Stomach smooth muscle (tissue), 2 donors: Measurements from ENCODE around the gene ACAP3.

ENCODE experiments used
- H3K27ac ChIP-seq: one replicate; pipeline ENCODE4 v1.7.0; 2013; ENCODE audit warnings: mild to moderate bottlenecking, low read length, inconsistent platforms
- H3K27me3 ChIP-seq, 2 donors: one replicate each; pipeline ENCODE4 v1.7.0; 2013; ENCODE audit warnings: low read length in 2 of 2; ENCODE audit not compliant: insufficient read depth in 2 of 2, control insufficient read depth in 1 of 2
- H3K36me3 ChIP-seq, 2 donors: one replicate each; pipeline ENCODE4 v1.7.0; 2013; ENCODE audit warnings: low read length in 2 of 2; ENCODE audit not compliant: control insufficient read depth in 2 of 2, insufficient read depth in 2 of 2
- H3K4me1 ChIP-seq: one replicate; pipeline ENCODE4 v1.7.0; 2013; ENCODE audit warnings: low read length; ENCODE audit not compliant: control insufficient read depth, insufficient read depth
- H3K4me3 ChIP-seq, 2 donors: one replicate each; pipeline ENCODE4 v1.7.0; 2013; ENCODE audit warnings: low read length in 2 of 2
- H3K9ac ChIP-seq, 2 donors: one replicate each; pipeline ENCODE4 v1.7.0; 2013; ENCODE audit warnings: low read length in 2 of 2, mild to moderate bottlenecking in 1 of 2
- H3K9me3 ChIP-seq, 2 donors: one replicate each; pipeline ENCODE4 v1.7.0; 2013; ENCODE audit warnings: low read length in 2 of 2; ENCODE audit not compliant: control insufficient read depth in 2 of 2
- donor health status: healthy.
- donor health status: Pancreatic carcinoma.

Gene ACAP3

DNA sequence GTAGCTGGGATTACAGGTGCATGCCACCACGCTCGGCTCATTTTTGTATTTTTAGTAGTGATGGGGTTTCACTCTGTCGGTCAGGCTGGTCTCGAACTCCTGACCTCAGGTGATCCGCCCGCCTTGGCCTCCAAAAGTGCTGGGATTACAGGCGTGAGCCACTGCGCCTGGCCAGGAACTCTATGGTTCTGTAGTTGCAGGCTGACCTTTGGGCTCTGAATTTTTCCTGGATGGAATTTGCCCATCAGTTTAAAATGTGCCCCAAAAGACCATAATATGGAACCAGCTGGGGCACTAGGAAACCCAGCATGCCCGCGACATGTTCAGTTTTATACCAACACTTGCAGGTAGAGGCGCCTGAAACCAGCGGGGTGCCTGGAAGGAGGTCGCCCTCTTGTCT, 29.1 kb downstream of the ACAP3 start:
- no peak overlapping the region for H3K9ac ChIP-seq
- H3K9me3 ChIP-seq = no peaks in the 10 kb centered on the region
- peaks cover 10% of the 10 kb centered on the region for H3K4me1 ChIP-seq
- H3K27me3 ChIP-seq = no peaks in the 10 kb centered on the region
- no peak overlapping the region for H3K27ac ChIP-seq
- H3K36me3 ChIP-seq = no peaks in the 10 kb centered on the region
- no peak overlapping the region for H3K4me3 ChIP-seq

DNA sequence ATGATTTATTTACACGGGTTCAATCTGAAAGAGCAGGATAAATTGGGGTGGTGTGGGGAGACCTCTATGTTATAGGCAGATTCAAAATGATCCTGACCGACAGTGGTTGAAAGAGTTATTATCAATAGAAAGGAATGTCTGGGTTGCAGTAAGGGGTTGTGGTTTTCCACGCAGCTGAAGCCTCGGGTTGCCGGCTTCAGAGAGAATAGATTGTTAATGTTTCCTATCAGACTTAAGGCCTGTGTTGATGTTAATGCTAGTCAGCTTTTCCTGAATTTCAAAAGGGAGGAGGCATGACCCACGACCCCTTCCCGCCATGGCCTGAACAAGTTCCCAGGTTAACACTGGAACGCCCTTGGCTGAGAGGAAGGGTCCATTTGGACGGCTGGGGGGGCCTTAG, 31.9 kb downstream of the ACAP3 start:
- Histone ChIP-seq H3K4me1 (peaks cover 33% of the 10 kb centered on the region), H3K27me3 (no peaks in the 10 kb centered on the region), H3K9me3 (no peaks in the 10 kb centered on the region), H3K36me3 (peaks cover 0 to 2% of the 10 kb centered on the region in 2 donors), H3K27ac (no peak overlapping the region), H3K9ac (no peak overlapping the region), H3K4me3 (no peak overlapping the region)

DNA sequence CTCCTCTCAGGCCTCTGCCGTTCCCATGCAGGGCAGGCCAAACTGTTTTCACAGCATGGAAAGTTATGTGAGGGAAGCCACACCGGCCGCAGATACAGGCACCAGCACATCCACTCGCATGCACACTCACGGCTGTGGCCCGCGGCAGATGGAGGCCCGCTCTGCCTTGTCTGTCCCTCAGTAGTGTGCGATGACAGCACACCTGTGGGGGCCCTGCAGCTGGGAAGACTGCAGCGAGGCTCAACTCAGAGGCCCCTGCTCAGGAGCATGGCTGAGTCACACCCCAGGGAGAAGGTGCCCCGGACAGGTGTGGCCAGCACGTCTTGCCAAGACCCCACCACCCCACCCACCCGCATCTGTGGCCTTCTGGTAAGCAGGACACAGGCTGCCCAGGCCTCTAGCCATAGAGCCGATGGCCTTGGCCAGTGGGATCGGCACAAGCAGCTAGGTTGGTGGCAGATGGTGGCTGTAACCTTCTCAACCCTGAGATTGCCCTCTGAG, 32.7 kb downstream of the ACAP3 start:
- Histone ChIP-seq H3K9ac (peak overlapping the region in 1 of 2 donors; percentile 71), H3K4me3 (peak overlapping the region; percentile 79 to 90), H3K4me1 (peaks cover 41% of the 10 kb centered on the region), H3K27ac (no peak overlapping the region), H3K36me3 (peaks cover 0 to 2% of the 10 kb centered on the region in 2 donors), H3K9me3 (no peaks in the 10 kb centered on the region), H3K27me3 (no peaks in the 10 kb centered on the region)

DNA sequence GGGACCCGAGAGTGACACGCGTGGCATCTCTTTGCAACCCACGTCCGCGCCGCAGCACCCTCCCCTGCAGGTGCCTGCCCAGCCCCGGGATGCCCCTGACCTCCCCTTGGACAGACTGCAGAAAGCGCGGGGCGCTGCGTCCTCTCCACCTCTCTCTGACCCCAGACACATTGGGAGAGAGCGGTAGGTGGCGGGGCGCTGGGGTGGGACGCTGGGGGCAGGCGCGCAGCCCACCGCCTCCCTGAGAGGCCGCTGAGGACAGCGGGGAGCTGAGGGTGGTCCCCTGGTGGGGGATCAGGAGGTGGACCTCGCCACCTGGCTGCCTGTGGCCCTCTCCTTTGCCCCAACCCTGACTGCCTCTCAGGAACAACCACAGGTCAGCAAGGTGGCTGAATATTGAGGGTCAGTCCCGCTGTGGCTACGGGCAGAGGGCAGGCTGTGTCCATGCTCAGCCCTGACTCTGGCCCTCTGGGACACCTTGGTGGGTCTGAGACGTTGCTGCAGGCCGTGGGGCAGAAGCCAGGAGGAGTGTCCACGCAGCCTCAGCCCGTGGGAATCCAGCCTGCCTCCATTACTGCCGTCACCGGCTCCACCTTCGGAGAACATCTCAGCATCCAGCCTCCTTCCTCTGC, 33.3 kb downstream of the ACAP3 start:
- no peaks in the 10 kb centered on the region for H3K27me3 ChIP-seq
- peaks cover 0 to 2% of the 10 kb centered on the region in 2 donors for H3K36me3 ChIP-seq
- peak overlapping the region; percentile 60 to 71 for H3K9ac ChIP-seq
- peak overlapping the region; percentile 79 to 90 for H3K4me3 ChIP-seq
- peaks cover 44% of the 10 kb centered on the region for H3K4me1 ChIP-seq
- H3K9me3 ChIP-seq = no peaks in the 10 kb centered on the region
- H3K27ac ChIP-seq = no peak overlapping the region

- Histone ChIP-seq H3K4me3 (peak within 1 kb of the TSS; percentile 90 to 95), H3K4me1 (peaks cover 44% of the 10 kb centered on the region), H3K36me3 (peaks cover 0 to 2% of the 10 kb centered on the region in 2 donors), H3K27me3 (no peaks in the 10 kb centered on the region), H3K27ac (no peak within 1 kb of the TSS), H3K9ac (peak within 1 kb of the TSS; percentile 80 to 92), H3K9me3 (no peaks in the 10 kb centered on the region)
Measured at GRCh38 chr1:1273512-1274298, 34.0 kb downstream of the ACAP3 start, which contains the start of gene UBE2J2. UBE2J2 (minus strand) TSS chr1:1273854; CDS start chr1:1267992, 5,862 bp downstream.

DNA sequence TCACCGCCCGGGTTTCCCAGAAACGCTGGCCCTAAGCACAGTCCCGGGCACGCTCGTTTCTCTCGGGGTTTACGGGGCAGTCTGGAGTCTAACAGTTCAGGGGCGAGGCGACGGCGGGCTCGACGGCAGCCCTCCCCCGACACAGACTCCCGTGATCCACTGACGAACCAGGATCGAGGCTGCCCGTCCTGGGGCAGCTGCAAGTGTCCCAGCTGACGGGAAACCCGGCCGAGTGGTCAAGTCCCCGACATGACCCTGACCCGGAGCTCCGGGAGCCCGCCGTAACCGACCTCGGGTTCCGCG, 34.6 kb downstream of the ACAP3 start:
- Histone ChIP-seq H3K9me3 (no peaks in the 10 kb centered on the region), H3K4me1 (peaks cover 44% of the 10 kb centered on the region)

DNA sequence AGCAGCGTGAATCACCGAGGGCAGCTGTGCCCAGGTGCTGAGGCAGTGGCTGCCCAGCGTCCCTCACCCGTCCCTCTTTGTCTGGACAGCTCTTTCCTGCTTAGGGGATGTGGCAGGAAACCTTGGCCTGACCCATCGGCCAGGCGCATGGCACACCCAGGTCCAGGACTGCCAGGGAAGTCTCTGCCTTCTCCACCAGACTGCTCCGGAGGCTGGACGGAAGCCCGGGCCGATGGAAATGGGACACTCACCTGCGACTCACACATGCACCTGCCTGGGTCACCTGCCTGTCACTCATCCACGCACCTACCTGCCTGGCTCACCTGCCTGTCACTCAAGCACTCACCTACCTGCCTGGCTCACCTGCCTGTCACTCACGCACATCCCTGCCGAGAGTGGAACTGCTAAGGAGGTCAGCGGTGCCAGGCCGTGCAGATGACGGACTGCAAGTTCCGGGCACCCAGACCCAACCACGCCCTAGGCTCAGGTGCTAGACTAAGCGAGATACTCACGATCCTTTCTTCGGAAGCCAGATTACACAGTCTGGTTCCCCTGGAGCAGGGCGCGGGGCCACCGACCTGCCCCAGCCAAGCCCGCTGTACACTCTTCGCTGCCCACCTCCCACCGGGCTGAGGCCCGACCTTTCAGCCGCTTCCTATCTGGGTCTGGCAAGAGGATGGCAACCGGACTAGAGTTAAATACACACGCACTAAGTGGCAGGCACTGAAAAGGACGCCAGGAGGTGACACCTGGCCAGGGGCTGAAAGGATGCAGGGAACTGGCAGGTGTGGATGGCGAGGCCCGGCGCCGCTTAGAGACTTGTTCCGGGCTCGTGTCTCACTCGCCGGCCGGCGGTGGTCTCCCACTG, 35.2 kb downstream of the ACAP3 start:
- Histone ChIP-seq H3K36me3 (peaks cover 1 to 8% of the 10 kb centered on the region in 2 donors), H3K9me3 (no peaks in the 10 kb centered on the region), H3K27ac (no peak overlapping the region), H3K27me3 (no peaks in the 10 kb centered on the region), H3K9ac (peak overlapping the region; percentile 80 to 92), H3K4me3 (peak overlapping the region; percentile 90 to 95), H3K4me1 (peaks cover 44% of the 10 kb centered on the region)

More for the DNA sequence above, 34.6 kb downstream of the ACAP3 start:
- peak overlapping the region; percentile 90 to 95 for H3K4me3 ChIP-seq
- H3K27ac ChIP-seq = no peak overlapping the region
- H3K27me3 ChIP-seq = no peaks in the 10 kb centered on the region
- H3K36me3 ChIP-seq = peaks cover 0 to 5% of the 10 kb centered on the region in 2 donors
- H3K9ac ChIP-seq = peak overlapping the region; percentile 80 to 92

DNA sequence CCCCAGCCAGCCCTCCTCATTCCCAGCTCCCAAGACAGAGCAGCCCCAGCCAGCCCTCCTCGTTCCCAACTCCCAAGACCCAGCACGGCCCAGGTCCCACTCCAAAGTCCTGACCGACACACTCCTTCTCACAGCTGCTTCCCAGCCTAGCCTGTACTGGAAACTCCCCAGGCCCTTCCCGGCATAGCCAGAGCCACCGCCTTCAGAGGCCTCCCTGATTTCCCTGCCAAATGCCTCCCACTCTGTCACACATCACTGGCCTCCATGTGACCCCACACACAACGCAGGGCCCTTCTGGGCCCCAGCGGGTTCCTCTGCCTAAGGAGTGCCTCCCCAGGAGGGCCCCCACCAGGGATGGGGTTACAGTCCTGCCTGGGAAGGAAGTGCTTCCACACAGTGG, 36.9 kb downstream of the ACAP3 start:
- Histone ChIP-seq H3K4me3 (peak overlapping the region; percentile 32 to 49), H3K9ac (peak overlapping the region; percentile 42 to 54), H3K27ac (no peak overlapping the region), H3K36me3 (peaks cover 10 to 13% of the 10 kb centered on the region in 2 donors), H3K4me1 (peaks cover 44% of the 10 kb centered on the region), H3K27me3 (no peaks in the 10 kb centered on the region), H3K9me3 (no peaks in the 10 kb centered on the region)

DNA sequence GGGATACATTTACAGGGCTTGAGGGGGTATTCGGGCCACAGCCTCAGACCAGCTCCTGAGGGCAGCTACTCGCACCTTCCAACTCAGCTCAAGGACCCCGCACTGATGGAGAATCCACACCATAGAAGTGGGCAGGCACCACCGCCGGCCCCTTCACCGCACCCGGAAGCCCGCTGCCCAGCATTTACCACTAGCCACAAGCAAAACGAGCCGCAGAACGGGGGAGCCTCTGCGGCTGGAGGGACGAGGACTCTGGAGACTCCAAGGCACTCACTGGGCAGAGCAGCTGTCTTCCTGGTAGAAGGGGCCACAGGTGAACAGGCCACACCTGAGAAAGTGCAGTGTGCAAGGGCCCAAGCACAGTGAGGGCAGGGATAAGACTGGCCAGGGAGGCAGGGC, 39.4 kb downstream of the ACAP3 start:
- H3K9me3 ChIP-seq = no peaks in the 10 kb centered on the region
- no peaks in the 10 kb centered on the region for H3K27me3 ChIP-seq
- peaks cover 41% of the 10 kb centered on the region for H3K4me1 ChIP-seq
- no peak overlapping the region for H3K27ac ChIP-seq
- no peak overlapping the region for H3K4me3 ChIP-seq
- no peak overlapping the region for H3K9ac ChIP-seq
- peaks cover 21 to 24% of the 10 kb centered on the region in 2 donors for H3K36me3 ChIP-seq

GRCh38 chr1:1267488-1268283, 40.0 kb downstream of the ACAP3 start:
- no peaks in the 10 kb centered on the region for H3K27me3 ChIP-seq
- H3K4me3 ChIP-seq = no peak overlapping the region
- H3K9ac ChIP-seq = no peak overlapping the region
- H3K4me1 ChIP-seq = peaks cover 36% of the 10 kb centered on the region
- H3K27ac ChIP-seq = no peak overlapping the region
- no peaks in the 10 kb centered on the region for H3K9me3 ChIP-seq
- peaks cover 27 to 29% of the 10 kb centered on the region in 2 donors for H3K36me3 ChIP-seq
